Esophagus muscularis mucosa (tissue), 4 donors: Measurements from ENCODE around the gene TSPAN2. TPM values are rescaled to one million over a fixed set of nuclear protein-coding genes. Genes with fewer than 3 reads are reported as not detected.
A peak's percentile ranks its signal among the peaks of the same experiment; 100 is the strongest.

ENCODE experiments used
- DNase-seq: peaks from one replicate; pipeline ENCODE4 v3.0.0-alpha.2; 2017; ENCODE audit errors: extremely low spot score
- H3K27ac ChIP-seq, 4 donors: fragments of 200-600 bp; sonication (generic); replicated peaks in 1 of 4; 1 replicate in 3 of 4; 2 replicates in 1 of 4; pipeline ENCODE4 v1.5.1; 2016 to 2019; ENCODE audit warnings: mild to moderate bottlenecking in 1 of 4
- H3K27me3 ChIP-seq, 4 donors: fragments of 200-600 bp; sonication (generic); one replicate each; pipeline versions ENCODE4 v1.5.1 to v1.6.0; 2016 to 2019
- H3K36me3 ChIP-seq, 4 donors: fragments of 200-600 bp; sonication (generic); one replicate each; pipeline ENCODE4 v1.5.1; 2016 to 2019
- H3K4me1 ChIP-seq, 4 donors: fragments of 200-600 bp; sonication (generic); one replicate each; pipeline ENCODE4 v1.5.1; 2016 to 2019
- H3K4me3 ChIP-seq, 4 donors: fragments of 200-600 bp; sonication (generic); 1 replicate in 2 of 4; 2 replicates in 2 of 4; pipeline ENCODE4 v1.5.1; 2016 to 2019; ENCODE audit warnings: mild to moderate bottlenecking in 4 of 4, moderate library complexity in 1 of 4
- H3K9me3 ChIP-seq, 4 donors: fragments of 200-600 bp; sonication (generic); 1 replicate in 3 of 4; 2 replicates in 1 of 4; pipeline ENCODE4 v1.5.1; 2016 to 2019
- EP300 ChIP-seq: sonication (generic); formaldehyde crosslinking; IDR thresholded peaks from one replicate; pipeline ENCODE4 v1.6.1; 2017; ENCODE audit warnings: antibody characterized with exemption
- POLR2A ChIP-seq: fragments of 450-650 bp; IDR thresholded peaks from one replicate; pipeline ENCODE4 v1.6.1; 2017; ENCODE audit warnings: antibody characterized with exemption, moderate library complexity, mild to moderate bottlenecking, low read depth
- POLR2AphosphoS5 ChIP-seq, 2 donors: sonication (generic); formaldehyde crosslinking; IDR thresholded peaks; one replicate each; pipeline ENCODE4 v1.6.1; 2017; ENCODE audit warnings: antibody characterized with exemption in 2 of 2
- WGBS: methylation state at CpG from one replicate; pipeline ENCODE4 v1.1.5; 2018; 5-methylcytosine and 5-hydroxymethylcytosine counted together
- intact Hi-C: fragments of 100-400 bp; cut with DNase I; formaldehyde crosslinking; loops from one replicate; pipeline ENCODE4 v1.15.1; 2023
- total RNA-seq, 4 donors: library from RNA; depleted of rRNA; stranded (reverse); fragments of >200 nt; gene quantifications; one replicate each; pipeline versions ENCODE4 v1.1.0 to v1.2.1, GENCODE V29; 2016
- TF ChIP-seq, protein P1 (sequence below), 3 experiments: fragments of 200-600 bp in 2 of 3; fragments of 450-650 bp in 1 of 3; sonication (generic) in 2 of 3; IDR thresholded peaks; one replicate each; pipeline ENCODE4 v1.5.1; 2017 to 2019; ENCODE audit warnings: antibody characterized with exemption in 3 of 3, mild to moderate bottlenecking in 2 of 3, moderate library complexity in 1 of 3

TSPAN2 gene
- total RNA-seq, 4 donors from 2014 or later, result 35.8 to 70.2 (median 66.7) TPM

- Histone ChIP-seq H3K27me3 (no peaks in the 10 kb centered on the region), H3K27ac (no peak overlapping the region), H3K9me3 (peaks cover 0 to 4% (median 0%) of the 10 kb centered on the region in 4 donors), H3K36me3 (no peaks in the 10 kb centered on the region), H3K4me1 (peaks cover 0 to 16% (median 5%) of the 10 kb centered on the region in 4 donors), H3K4me3 (no peak overlapping the region)
- TF ChIP-seq POLR2A, result no peak
- TF ChIP-seq, protein P1, sequence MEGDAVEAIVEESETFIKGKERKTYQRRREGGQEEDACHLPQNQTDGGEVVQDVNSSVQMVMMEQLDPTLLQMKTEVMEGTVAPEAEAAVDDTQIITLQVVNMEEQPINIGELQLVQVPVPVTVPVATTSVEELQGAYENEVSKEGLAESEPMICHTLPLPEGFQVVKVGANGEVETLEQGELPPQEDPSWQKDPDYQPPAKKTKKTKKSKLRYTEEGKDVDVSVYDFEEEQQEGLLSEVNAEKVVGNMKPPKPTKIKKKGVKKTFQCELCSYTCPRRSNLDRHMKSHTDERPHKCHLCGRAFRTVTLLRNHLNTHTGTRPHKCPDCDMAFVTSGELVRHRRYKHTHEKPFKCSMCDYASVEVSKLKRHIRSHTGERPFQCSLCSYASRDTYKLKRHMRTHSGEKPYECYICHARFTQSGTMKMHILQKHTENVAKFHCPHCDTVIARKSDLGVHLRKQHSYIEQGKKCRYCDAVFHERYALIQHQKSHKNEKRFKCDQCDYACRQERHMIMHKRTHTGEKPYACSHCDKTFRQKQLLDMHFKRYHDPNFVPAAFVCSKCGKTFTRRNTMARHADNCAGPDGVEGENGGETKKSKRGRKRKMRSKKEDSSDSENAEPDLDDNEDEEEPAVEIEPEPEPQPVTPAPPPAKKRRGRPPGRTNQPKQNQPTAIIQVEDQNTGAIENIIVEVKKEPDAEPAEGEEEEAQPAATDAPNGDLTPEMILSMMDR (IDR thresholded peaks at IDR 0.05), result peak; percentile 94 to 97 (median 97)
- WGBS, result 37% methylated on average over 13 of the region's 18 CpGs
- DNase-seq, result no peak
- intact Hi-C loops, result loop anchor here (1.0 to 5.0 kb wide), 2 partner anchors 60 to 133 kb away; no protein-coding TSS in a partner anchor
These were observed 23.4 kb upstream of the TSPAN2 start for GRCh38 chr1:115112496-115113375.

DNA sequence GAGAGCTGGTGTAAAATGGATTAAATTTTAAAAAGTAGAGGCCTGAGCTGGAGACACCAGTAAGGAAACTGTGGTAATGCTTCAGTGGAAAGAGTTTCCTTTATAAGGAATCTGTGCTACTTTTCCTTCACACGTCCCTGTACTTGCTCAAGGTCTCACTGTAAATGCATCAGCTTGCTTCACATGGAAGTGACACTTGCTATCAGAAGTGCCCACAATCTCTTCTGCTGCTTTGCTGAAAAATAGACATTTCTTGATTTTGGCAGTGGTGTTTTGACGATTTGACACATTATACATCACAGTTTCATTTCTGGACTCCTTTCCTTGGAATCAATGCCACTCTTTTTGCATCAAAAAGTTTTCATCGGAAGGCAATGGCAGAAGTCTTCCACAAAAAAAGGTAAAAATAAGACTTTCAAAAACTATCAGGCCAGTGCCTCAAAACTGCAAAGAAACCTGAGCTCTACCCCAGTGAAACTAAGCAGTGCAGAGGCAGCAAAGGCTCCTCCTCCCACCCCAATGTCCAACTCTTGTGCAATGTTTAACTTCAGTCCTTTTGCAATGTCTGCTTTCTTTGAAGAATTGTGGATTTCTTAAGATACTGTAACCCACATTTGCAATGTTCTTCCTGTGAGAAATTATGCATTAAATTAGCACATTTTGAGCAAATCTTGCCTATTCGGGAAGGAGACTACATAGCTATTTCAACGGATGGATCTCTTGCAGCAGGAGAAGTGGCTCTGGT, 18.4 kb upstream of the TSPAN2 start:
- DNase-seq, result no peak
- WGBS, result 74% methylated on average over 5 of the region's 5 CpGs
- H3K4me3 ChIP-seq, result no peak overlapping the region
- H3K9me3 ChIP-seq, result peaks cover 0 to 4% (median 0%) of the 10 kb centered on the region in 4 donors
- H3K4me1 ChIP-seq, result peaks cover 0 to 13% (median 3%) of the 10 kb centered on the region in 4 donors
- TF ChIP-seq POLR2AphosphoS5 (IDR thresholded peaks at IDR 0.05), result peak in 1 of 2 donors; percentile 8
- TF ChIP-seq, protein P1 (IDR thresholded peaks at IDR 0.05), result no peak
- intact Hi-C loops, result no loop called here
- no peaks in the 10 kb centered on the region for H3K36me3 ChIP-seq
- H3K27me3 ChIP-seq, result no peaks in the 10 kb centered on the region
- no peak overlapping the region for H3K27ac ChIP-seq

DNA sequence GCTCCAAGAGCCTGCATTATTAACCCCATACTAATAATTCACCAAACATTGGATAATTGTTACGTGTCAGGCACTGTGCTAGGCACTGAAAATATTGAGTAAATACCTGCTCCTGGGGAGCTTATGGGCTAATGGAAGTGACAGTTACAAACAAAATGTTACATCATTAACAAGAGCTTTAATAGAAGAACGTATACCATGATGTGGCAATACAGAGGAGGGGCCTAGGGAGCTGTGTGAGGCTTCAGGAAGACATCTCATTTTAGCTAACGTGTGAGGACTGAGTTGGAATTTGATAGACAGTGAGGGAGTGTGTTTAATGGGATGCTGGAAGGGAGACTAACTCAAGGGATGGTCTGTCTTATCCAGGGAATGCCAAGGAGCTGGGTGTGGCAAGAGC, 16.5 kb upstream of the TSPAN2 start:
- WGBS, result 75% methylated on average over 3 of the region's 3 CpGs
- intact Hi-C loops, result no loop called here

GRCh38 chr1:115099693-115100050, 10.4 kb upstream of the TSPAN2 start:
- Histone ChIP-seq H3K27ac (peak overlapping the region; percentile 83 to 87 (median 86)), H3K4me3 (peak overlapping the region; percentile 38 to 53 (median 49)), H3K9me3 (no peaks in the 10 kb centered on the region), H3K4me1 (peaks cover 0 to 21% (median 17%) of the 10 kb centered on the region in 4 donors), H3K36me3 (no peaks in the 10 kb centered on the region), H3K27me3 (no peaks in the 10 kb centered on the region)
- intact Hi-C loops, result loop anchor here (5.0 kb wide), 1 partner anchor 42 kb away; no protein-coding TSS in a partner anchor
- TF ChIP-seq POLR2AphosphoS5 (IDR thresholded peaks at IDR 0.05) (no peak), POLR2A (no peak), EP300 (no peak)
- TF ChIP-seq, protein P1 (IDR thresholded peaks at IDR 0.05), result no peak
- DNase-seq, result no peak
- 9% methylated on average over 1 of the region's 1 CpG for WGBS

More for the DNA sequence above, 16.5 kb upstream of the TSPAN2 start:
- Histone ChIP-seq H3K4me3 (no peak overlapping the region), H3K27me3 (no peaks in the 10 kb centered on the region), H3K36me3 (no peaks in the 10 kb centered on the region), H3K4me1 (peaks cover 0 to 10% (median 2%) of the 10 kb centered on the region in 4 donors), H3K27ac (no peak overlapping the region), H3K9me3 (peaks cover 0 to 4% (median 0%) of the 10 kb centered on the region in 4 donors)
- TF ChIP-seq POLR2AphosphoS5 (IDR thresholded peaks at IDR 0.05), result no peak
- no peak for TF ChIP-seq EP300
- no peak for TF ChIP-seq POLR2A
- TF ChIP-seq, protein P1 (IDR thresholded peaks at IDR 0.05), result no peak
- no peak for DNase-seq
